Measurements from ENCODE around the gene GRIN3B. TPM values are rescaled to one million over a fixed set of nuclear protein-coding genes. Genes with fewer than 3 reads are reported as not detected.

GRIN3B gene
- total RNA-seq, 1 donor from 2014 or later: 0.93 TPM

DNA sequence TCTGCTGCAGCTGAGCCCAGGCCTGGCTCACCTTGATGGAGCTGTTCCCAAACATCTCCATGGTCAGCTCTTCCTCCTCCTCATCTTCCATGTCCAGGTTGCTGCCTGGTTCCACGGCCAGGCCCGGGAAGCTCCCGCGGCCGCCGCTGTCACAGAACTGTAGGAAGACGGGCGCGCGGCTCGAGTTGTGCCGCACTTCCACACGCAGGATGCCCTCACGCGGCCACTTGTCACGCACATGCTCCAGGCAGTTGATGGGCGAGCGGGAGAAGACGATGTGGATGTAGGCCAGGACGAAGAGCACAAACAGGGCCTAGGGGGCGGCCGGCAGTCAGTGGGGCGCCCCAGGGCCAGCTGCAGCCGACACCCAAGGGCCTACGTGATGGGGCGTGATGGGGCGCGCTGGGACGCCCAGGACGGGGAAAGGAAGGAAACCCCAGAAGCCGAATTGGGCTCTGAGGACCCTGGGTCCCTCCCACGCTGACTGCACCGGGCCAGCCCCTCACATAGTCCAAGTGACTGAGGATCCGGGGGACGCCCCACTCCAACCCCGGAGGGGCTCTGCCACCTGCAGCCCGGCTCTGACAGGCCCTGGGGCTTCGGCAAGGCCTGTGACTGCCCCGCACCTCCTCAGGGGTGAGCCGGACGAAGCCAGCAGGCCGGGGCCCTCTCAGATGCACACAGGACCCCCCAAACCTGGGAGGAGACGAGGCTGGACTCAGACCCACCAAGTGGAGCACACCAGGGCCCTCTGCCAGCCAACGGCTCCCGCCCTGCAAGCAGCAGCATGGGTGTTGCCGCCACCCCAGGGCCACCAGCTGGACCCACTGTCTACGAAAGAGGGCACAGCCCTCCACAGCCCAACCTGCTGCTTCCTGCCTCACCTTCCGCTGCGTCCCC, 14.2 kb downstream of the GRIN3B start:
- Mint-ChIP-seq H3K9me3 (ENCODE audit: unreplicated experiment) (no peaks in the 10 kb centered on the region), H3K4me1 (ENCODE audit: low read depth, unreplicated experiment) (peaks cover 7% of the 10 kb centered on the region), H3K36me3 (ENCODE audit: unreplicated experiment) (no peaks in the 10 kb centered on the region), H3K4me3 (ENCODE audit: unreplicated experiment) (no peak overlapping the region), H3K27ac (ENCODE audit: unreplicated experiment) (peak overlapping the region; percentile 62), H3K27me3 (ENCODE audit: unreplicated experiment) (no peaks in the 10 kb centered on the region)
- TF ChIP-seq, protein P1, sequence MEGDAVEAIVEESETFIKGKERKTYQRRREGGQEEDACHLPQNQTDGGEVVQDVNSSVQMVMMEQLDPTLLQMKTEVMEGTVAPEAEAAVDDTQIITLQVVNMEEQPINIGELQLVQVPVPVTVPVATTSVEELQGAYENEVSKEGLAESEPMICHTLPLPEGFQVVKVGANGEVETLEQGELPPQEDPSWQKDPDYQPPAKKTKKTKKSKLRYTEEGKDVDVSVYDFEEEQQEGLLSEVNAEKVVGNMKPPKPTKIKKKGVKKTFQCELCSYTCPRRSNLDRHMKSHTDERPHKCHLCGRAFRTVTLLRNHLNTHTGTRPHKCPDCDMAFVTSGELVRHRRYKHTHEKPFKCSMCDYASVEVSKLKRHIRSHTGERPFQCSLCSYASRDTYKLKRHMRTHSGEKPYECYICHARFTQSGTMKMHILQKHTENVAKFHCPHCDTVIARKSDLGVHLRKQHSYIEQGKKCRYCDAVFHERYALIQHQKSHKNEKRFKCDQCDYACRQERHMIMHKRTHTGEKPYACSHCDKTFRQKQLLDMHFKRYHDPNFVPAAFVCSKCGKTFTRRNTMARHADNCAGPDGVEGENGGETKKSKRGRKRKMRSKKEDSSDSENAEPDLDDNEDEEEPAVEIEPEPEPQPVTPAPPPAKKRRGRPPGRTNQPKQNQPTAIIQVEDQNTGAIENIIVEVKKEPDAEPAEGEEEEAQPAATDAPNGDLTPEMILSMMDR (IDR thresholded peaks at IDR 0.05; ENCODE audit: partially characterized antibody, unreplicated experiment): no peak
- DNase-seq: no peak

DNA sequence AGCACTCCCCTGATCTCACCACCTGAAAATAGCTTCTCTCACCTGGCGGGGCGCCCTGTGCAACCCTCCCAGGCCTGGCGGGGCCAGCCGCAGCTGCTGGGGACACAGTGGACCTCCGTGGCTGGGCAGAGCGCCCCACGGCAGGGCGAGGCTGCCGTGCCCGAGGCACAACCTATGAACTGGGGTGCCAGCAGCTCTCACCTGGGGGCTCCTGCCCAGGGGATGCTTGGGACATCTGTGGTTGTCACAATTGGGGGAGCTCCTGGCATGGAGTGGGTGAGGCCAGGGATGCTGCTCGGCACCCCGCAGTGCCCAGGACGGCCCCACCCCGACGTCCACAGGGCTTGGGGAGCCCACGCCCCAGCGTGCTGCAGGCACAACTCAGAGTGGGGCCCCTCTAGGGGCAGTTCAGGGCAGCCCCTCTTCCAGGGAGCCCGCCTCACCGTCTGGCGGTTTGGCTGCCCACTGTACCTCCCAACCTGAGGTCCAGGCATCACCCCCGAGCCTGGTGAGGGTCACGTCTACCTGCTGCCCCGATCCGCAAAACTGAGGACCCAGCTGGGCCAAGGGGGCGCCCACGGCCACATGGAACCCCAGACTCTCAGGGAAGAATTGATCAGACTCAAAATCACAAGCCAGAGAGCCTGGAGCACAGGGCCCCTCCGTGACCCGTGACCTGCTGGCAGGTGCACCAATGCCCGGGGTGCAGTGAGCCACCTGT, 15.0 kb downstream of the GRIN3B start:
- Mint-ChIP-seq H3K27me3 (ENCODE audit: unreplicated experiment) (peaks cover under 1% of the 10 kb centered on the region), H3K4me1 (ENCODE audit: low read depth, unreplicated experiment) (peaks cover 7% of the 10 kb centered on the region), H3K27ac (ENCODE audit: unreplicated experiment) (no peak overlapping the region), H3K4me3 (ENCODE audit: unreplicated experiment) (no peak overlapping the region), H3K9me3 (ENCODE audit: unreplicated experiment) (no peaks in the 10 kb centered on the region), H3K36me3 (ENCODE audit: unreplicated experiment) (no peaks in the 10 kb centered on the region)
- no peak for DNase-seq
- TF ChIP-seq, protein P1 (IDR thresholded peaks at IDR 0.05; ENCODE audit: partially characterized antibody, unreplicated experiment): no peak

DNA sequence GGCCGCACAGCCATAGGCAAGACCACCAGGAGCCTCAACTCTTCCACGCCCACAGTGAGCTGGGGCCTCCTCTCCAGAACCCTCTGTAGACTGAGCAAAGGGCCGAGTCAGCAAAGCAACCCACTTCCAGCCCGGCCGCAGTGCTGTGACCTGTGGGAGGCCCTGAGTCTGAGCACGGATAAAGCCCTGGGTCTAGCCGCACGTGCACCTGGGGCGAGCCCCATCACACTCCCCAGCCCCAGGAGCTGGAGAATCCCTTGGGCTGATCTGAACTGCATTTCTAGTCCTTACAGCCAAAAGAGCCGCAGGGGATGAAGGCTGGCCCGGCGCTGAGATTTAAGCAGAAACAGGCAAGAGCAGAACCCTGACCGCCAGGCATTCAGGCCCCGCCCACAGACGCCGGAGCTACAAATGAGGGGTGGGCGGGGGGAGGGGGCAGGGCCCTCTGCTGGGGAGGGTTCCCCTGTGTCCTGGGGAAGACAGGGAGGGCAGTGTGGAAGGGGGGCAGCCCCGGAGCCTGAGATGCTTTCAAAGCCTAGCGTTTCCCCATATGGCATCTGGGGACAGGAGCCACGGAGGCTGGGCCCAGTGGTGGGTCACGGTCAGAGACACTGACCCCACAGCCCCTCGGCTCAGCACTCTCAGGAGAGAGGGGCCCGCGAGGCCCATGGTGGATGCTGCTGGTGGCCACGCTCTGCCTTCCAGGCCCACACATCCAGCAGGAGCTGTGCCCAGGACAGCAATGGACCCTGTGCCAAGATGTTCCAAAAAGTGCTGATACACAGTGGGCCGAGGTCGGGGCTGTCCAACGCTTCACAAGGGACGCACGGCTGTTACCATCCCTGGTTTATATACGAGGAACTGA, 15.8 kb downstream of the GRIN3B start:
- no peaks in the 10 kb centered on the region for H3K9me3 Mint-ChIP-seq (ENCODE audit: unreplicated experiment)
- TF ChIP-seq, protein P1 (IDR thresholded peaks at IDR 0.05; ENCODE audit: partially characterized antibody, unreplicated experiment): no peak
- no peak for DNase-seq
- H3K27ac Mint-ChIP-seq (ENCODE audit: unreplicated experiment): no peak overlapping the region
- H3K27me3 Mint-ChIP-seq (ENCODE audit: unreplicated experiment): peaks cover 5% of the 10 kb centered on the region
- H3K36me3 Mint-ChIP-seq (ENCODE audit: unreplicated experiment): no peaks in the 10 kb centered on the region
- H3K4me1 Mint-ChIP-seq (ENCODE audit: low read depth, unreplicated experiment): peaks cover 7% of the 10 kb centered on the region
- peak overlapping the region; percentile 46 for H3K4me3 Mint-ChIP-seq (ENCODE audit: unreplicated experiment)

DNA sequence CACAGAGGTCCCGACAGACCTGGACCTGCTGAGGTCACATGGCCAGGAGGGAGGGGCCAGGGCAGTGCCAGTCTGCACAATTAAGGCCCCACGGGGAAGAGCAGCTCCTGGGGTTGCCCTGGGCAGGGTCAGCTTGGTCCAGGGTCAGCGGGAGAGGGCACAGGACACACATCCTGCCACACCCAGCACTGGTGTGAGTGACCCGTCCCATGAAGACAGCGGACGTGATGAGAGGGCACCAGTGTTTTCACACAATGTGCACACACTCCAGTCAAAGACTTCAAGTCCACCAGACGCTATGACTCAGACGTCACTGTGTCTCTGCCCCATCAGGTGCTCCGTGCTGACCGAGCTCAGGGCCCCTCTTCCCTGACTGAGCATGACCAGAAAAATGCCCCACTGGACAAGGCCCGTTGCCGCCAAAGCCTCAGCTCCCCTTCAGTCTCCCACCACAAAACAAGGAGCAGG, 16.5 kb downstream of the GRIN3B start:
- no peak for DNase-seq
- peak overlapping the region; percentile 46 for H3K4me3 Mint-ChIP-seq (ENCODE audit: unreplicated experiment)
- TF ChIP-seq, protein P1 (IDR thresholded peaks at IDR 0.05; ENCODE audit: partially characterized antibody, unreplicated experiment): no peak
- H3K4me1 Mint-ChIP-seq (ENCODE audit: low read depth, unreplicated experiment): peaks cover 7% of the 10 kb centered on the region
- H3K9me3 Mint-ChIP-seq (ENCODE audit: unreplicated experiment): peaks cover 6% of the 10 kb centered on the region
- peak overlapping the region; percentile 22 for H3K27ac Mint-ChIP-seq (ENCODE audit: unreplicated experiment)
- peaks cover 11% of the 10 kb centered on the region for H3K27me3 Mint-ChIP-seq (ENCODE audit: unreplicated experiment)
- H3K36me3 Mint-ChIP-seq (ENCODE audit: unreplicated experiment): no peaks in the 10 kb centered on the region

Measured in glutamatergic neuron (in vitro differentiated cells).